ENCODE data around the gene CCNK.

CCNK gene

DNA sequence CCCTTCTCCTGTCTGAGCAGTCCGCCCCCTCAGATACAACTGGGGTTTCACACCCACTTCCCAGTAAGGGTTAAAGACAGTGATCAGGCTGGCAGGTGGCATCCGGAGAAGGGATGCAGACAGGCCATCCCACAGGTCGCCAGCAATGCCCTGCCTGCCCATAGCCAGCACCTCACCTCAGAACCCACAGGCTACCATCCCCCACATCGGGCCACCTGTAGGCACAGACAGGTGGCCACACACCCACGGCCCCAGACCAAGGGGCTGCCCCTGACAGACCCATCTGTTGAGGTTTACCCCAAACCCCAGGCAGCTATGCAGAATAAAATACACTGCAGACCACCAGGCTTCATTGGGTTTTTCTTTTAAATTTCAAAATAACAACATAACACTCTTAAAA, 57.5 kb downstream of the CCNK start:
- no peak for DNase-seq

DNA sequence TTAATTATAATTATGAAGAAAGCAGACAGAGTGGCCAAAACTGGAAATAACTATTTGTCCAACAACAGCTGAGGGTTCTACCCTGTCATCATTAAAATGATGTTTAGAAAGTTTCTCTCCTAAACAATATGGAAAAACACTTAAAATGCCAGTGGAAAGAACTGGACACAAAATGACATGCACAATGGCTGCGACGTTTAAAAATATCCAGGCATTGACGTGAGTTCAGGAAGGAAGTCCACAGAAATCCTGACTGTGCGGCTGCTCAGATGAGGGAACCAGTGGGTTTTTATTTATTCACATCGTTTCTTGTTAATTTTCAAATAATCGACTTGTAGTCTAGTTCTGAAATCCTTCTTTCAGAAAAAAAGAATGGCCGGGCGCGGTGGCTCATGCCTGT, 58.3 kb downstream of the CCNK start:
- DNase-seq: no peak

DNA sequence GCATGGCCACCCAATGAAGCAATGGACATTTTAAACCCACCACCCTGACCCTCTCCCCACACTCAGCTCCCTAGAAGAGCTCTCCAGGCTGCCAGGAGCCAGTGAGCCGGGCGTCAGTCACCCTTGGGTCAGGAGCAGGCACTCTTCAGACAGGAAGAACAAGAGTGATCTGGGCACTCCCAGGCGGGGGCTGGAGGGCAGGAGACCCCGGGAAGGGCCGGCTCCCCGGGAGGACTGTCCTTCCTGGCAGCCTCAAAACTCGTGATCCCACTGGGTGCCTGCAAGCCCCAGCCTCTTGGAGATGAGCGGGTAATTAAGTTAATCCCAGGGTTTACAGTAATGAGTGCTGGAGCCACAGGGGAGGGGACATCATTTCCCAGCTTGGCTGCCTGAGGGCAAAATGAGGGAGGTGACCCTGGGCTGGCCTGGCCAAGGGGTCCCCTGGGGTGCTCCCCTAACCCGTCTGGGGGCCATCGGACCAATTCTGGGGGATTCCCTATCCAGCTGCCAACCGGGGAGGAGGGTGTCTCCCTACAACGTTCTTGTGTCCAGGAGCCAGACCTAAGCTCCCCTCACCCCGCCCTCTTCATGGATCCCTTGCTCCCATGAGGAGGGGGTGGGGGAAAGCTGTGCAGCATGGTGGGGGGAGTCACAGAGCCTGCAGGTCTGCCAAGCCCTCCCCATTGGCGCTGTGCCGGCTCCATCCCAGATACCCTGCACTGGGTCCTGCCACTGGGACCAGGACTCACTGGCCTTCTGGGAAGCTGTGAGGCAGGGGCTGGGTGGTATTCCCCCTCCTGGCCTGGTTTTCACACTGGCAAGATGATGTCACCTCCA, 59.2 kb downstream of the CCNK start:
- no peak for DNase-seq

DNA sequence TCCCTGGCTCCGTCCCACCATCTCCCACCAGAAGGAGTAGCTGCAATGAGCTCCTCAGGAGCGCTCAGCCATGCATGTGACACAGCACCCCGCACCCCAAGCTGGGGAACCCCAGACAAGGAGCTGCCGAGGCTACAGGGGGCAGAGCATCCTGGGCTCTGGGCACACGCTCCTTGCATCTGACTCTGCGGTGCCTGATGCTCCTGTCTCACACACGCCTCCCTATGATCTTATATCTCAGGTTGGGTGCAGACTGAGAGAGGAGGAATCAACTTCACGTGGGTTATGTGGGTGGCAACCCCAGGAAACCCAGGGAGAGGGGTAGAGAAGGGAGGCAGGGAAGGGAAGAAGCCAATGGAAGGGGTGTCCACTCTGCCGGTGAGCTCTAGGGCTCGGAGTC, 60.0 kb downstream of the CCNK start:
- no peak for DNase-seq

DNA sequence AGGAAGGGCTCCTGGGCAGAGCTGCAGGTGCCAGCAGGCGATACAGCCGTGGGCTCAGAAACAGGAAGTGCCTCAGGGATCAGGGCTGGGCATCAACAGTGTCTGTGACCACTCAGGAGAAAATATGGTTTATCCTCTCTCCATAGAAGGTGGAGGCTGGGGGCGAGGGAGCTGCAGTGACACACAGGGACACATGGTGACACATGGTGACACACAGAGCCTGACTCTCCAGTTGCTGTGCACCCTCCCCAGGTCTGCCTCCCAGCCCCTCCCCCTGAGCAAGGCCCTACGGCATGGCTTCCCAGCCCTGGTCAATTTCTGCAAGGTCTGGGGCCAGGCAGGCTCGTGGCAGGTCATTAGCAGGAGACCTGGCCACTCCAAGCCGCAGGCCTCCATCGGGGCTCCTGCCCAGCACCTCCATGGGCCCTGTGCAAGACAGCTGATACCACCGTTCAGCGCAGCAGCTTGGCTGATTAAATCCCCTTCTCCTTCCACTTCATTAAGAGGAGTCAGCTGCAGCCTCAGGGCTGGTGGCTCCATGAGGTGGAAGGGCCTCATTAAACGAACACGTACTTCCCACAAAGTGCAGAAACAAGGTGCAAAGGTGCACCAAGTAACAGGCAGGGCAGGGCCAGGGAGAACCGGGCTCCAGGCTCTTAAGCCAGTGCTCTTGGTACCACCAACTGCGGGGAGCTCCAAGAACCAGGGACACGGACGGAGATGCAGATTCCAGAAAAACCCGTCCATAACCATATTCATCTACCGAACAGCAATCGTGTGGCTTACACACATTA, 60.7 kb downstream of the CCNK start:
- DNase-seq: no peak

DNA sequence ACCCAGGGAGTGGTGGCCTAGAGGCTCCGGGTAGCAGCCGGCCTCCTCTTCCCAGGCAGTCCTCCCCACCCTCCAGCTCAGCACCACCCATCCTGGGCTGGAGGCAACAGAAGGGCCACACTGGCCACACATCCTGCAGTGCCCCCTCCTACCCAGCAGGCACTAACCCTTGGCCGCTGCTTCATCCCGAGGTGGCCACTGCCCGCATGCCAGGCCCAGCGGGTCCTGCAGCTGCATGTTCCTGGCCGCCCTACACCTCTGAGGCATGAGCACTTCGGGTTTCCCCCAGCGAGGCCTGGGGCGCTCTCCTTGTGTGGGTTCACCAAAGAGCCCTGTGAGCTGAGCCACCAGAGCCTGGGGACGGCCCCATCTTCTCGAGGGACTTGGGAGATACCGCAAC, 61.4 kb downstream of the CCNK start:
- no peak for DNase-seq

DNA sequence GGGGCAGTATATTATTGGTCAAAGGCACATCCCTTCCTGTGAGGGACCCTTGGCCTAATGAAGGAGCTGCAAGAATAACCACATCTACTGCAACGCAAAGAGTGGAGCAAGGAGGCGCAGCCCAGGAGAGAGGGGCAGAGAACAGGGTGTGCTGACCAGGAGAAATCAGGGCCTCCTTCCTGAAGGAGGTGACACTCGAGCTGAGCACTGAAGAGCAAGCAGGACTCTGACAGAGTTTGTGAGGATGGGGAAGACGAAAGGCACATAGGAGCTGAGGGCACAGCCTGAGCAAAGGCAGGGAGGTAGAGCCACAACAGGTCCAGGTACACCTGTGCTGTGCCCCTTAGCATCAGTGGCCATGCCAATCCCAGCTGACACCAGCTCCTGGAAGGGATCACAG, 62.2 kb downstream of the CCNK start:
- DNase-seq: no peak

DNA sequence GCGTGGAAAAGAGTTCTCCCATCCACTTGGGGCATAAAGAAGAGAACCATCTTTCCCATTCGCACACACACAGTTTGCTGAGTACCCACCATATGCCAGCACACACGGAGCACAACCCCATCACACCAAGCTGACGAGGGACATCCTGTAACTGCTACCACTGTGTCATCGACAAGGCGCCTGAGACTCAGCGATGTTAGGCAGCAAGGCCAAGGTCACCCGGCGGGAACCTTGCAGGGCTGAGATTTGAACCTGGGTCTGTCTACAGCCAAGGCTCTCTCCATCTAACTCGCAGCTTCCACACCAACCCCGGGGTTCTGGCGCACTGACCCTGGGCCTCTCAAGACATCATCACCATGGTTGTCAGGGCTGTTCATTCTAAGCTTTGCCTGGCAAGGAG, 62.8 kb downstream of the CCNK start:
- no peak for DNase-seq

DNA sequence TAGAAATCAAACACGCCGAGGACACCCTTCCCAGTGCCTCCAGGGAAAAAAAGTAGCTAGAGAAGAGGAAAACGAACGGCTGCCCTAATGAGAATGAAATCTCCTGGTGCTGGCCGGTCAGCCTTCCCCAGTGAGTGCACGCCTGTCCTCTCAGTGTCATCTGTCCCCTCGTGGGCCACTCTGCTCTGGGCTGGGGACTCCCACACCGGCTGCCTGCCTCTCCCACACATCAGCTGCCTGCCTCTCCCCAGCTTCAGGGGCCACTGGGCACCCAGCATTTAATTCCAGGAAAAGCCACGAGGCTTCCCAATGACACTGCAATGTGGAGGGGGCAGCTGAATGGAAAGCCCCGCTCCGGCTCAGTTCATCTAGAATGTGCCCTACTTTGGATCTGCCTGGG, 63.8 kb downstream of the CCNK start:
- DNase-seq: no peak

DNA sequence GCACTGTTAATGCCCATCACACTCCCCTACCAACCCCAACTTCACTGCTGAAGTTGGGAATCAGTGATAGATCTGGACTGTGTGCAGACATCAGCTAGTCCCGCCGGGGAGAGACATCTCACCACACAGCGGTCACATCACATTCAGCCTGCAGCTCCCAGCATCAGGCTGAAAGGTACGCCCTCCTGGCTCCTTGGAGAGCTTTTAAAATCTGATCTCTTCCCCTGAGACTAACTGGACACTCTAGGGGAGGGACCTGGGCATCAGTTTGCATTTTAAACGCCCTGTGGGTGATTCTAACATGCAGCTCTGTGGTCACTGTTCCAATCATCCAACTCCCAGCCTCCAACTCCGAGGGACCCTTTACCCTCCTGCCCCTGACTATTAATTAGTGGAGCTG, 64.4 kb downstream of the CCNK start:
- DNase-seq: no peak

DNA sequence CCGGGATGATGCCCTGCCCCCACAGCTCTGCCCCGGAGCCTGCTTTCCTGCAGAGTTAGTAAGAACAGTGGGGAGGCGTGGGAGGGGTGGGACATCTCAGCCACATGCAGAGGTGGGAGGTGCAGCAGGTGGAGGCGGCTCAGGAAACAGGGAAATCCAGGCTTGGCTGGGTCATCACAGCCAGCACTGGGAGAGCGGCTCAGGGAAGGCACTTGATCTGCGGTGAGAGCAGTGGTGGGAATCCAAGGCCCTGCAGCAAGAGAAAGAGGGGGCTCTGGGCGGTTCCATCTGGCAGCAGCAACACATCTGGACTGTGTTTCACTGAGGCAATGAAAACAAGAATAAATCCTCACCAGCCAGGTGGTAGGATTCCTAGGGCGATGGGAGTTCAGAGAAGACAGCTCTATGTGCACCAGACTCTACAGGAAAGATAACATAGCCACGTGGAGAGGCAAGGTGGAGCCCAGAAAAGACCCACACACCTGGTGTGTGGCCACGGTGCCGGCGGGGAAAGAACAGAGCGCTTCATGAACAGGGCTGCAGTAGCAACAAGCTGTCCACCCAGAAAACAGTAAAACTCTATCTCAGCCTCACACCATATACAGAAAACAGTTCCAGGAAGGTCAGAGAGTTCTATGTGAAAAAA, 65.1 kb downstream of the CCNK start:
- no peak for DNase-seq

DNA sequence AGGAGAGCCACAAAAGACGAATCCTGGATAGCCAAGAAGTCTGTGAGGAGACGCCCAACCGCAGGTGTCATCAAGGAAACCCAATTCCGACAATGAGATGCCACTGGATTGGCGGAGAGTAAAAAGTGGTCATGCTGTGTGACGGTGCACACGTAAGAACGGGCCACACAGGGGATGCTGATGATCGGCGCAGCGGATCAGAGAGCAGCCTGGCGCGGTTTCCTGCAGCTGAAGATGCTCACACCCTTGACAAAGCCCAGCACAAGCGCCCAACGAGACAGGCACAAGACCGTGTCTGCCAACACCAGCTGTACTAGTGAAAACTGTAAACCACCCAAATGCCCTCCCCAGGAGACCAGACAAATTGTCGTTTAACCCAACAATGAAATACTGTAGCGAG, 67.0 kb downstream of the CCNK start:
- no peak for DNase-seq

DNA sequence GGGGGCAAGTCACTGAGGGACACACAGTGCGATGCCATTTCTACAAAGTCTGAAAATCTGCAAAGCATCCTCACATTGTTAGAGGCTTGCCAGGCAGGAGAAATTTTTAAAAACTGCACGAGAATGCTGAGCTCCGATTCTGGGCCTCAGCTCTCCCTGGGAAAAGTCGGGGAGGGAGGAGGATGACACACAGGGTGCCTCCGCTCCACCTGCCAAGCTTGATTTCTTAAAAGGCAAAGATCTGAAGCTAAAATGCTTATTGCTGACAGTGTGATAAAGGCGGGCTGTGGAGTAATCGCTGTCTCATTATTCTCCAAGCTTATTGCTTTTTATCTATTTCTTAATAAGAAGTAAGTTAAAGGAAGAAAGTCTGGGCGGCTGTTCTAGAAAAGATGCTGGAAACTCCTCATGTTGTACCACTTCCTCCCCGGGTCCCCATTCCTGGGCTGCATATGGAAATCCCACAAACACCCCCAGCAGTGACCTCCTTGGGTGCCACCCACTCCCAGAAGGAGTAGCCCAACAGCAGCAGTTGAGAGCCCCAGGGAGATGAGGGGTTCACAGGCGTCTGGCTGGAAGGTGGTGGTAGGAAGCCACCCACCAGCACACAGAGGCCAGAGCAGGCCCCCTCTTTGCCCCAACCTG, 67.8 kb downstream of the CCNK start:
- DNase-seq: no peak

DNA sequence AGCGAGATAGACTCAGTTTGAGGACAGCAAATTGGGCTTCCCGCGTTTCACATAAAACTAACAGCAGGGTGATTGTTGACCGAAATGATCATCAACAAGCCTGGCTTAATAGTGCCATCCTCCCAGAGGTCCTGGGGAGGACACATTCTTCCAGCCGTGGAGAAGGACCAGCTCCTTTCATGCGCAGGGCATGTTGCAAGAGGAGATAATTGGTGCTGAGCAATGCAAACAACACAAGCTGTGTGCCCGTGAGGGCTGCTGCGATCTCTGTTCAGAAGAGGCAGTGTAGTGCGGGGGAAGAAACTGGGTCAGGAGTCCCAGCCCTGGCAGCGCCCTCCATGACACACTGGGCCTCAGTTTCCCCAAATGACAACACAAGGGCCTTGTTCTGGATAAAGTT, 68.5 kb downstream of the CCNK start:
- DNase-seq: no peak

DNA sequence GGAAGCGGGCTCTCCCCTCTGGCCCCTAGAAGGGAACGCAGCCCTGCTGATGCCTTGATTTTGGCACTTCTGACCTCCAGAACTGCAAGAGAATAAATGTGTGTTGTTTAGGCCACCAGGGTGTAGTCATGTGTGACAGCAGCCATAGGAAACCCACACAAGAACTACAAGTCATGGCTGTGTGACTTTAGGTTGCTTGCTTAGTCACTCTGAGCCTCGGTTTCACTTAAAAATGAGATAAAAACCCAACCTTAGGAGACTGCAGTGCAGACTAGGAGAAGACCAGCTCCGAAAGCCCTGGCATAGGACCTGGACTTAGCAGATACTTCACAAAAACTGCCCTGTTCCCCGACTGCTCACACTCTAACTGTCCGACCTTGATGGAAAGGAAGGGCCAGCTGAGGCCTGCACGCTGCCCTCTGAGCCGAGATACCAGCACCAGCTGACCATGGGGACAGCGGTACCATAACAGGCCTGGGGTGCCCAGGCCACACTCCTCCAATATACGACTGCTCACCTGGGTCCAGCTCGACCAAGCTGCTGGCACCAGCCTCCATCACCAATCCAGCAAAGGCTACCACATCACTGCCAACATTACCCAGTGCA, 69.3 kb downstream of the CCNK start:
- DNase-seq: no peak

DNA sequence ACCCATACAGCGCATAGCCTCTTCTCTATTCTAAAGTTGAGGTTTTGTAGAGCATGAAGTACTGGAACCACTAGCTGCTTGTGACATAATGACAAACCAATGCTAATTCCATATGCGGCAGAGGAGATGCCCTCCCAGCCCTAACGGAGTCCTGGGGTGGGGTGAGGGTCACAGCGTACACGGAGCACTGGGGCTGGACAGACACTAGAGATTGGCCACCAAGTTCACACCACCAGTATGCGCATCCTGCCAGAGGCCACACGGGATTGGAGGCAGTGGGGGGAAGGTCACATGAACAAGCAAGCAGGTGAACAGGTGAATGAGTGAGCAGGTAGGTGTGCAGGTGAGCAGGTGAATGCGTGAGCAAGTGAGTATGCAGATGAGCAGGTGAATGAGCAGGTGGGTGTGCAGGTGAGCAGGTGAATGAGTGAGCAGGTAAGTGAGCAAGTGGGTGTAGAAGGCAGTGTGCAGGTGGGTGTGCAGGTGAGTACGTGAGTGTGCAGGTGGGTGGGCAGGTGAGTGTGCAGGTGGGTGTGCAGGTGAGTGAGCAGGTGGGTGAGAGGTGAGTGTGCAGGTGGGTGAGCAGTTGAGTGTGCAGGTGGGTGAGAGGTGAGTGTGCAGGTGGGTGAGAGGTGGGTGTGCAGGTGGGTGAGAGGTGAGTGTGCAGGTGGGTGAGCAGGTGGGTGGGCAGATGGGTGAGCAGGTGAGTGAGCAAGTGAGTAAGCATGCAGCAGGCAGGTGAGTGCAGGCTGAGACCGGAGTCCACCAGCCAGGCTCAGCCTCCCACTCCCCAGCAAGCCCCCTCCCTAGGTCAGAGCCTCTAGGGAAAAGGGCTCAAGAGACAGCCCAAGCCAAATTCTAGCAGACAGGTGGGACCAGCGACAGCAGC, 70.1 kb downstream of the CCNK start:
- no peak for DNase-seq

DNA sequence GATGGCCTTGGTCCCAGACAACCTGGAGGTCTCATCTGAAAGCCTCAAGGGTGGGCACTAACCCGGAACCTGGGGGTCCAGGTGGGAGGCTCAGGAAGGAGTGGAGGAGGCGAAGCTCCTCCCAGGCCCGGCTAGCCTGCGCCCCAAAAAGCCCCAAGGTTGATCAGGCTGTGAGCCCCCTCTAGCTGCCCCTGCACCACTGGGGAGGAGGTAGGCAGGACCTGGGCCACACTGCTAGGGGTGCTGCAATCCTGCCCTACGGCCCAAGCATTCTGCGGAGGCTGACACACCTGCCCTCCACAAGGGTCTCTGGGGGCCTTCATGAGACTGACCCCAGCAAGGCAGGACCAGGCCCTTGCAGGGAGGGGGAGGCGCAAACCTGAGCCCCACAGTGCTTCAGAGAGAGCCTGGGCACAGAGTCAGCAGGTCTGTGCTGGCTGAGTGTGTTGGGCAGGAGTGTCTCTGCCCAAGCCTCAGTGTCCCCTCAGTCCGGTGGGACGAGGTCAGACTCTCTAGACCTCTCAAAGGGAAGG, 70.9 kb downstream of the CCNK start:
- DNase-seq: no peak

DNA sequence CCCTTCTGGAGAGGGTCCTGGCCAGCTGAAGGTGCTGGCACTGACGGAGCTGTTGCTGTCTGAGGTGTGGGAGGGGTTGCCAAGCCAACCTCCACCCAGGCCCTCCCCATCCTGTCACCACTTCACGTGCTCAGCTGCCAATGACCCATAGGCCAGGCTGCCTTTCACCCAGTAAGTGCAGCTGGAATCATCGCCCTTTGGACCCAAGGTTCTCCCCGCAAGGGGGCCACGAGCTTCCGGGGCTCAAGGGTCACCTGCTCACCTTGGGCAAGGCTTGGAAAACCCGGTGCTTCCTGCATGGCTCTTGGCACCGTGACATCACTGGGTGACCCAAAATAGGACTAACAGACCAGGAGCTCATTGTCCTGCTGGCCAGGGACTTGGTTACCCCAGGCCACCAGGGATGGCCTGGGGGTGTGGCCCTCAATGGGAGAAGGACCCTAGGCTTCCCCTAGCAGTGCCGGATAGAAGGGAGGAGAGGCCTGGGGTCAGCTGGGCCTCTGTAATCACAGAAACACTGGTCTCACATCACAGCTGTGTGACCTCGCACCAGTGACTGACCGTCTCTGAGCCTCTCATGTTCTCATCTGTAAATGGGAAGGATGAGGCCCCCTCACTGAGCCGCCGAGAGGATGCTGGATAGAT, 71.5 kb downstream of the CCNK start:
- DNase-seq: no peak

DNA sequence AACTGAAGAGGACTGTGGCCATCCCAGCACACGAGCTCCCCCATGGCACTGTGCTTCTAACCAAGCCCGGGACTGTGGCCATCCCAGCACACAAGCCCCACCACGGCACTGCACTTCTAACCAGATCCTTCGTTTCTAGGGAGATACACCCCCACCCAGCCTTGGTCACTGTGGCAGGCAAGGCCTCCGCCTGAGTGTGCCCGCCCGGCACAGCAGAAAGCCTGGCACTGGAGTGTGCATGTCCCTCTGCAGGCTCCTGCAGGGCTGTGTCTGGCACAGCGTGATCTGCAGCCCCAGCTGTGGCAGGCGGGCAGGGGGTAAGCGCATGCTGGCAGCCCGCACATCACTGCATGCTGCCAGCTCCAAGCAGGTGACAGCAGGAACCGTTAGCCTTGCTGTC, 73.0 kb downstream of the CCNK start:
- no peak for DNase-seq

DNA sequence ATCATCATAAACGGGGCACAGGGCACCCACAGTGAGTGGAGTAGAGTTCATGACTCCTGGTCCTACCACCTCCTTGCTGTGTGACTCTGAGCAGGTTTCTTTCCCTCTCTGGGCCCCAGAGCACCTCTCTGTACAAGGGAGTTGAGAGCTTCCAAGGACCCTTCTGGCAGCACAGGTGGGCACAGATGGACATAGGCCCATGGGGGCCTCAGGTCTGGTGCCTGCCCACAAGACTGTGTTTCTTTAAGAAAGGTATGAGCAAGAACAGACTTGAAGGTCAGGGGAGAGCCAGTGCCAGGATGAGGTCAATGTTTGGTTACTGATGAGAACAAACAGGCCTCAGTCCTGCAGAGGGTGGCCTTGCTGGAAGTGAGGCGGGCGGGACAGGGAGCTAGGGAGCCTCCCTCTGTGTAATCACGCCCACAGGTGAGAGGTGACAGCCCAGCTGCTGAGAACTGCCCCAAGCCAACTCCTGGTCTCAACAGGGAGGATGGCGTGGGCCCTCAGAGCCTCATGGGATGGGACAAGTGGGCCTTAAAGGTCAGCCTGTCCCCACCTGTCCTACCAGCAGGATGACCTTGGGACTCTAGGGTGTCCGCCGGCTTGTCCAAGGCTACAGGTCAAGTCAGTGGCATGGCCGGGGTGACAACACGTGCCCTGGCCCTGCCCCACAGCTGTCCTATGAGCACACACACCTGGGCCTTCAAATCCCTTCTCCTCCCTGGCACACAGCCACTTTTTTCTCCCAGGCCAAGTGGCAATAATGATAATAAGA, 73.7 kb downstream of the CCNK start:
- DNase-seq: no peak
